ENCODE data around the gene ADK. TPM values are rescaled to one million over a fixed set of nuclear protein-coding genes. Genes with fewer than 3 reads are reported as not detected.

The ADK gene
- total RNA-seq, 6 experiments from 2014 or later, result 54.2 to 92.5 (median 63.5) TPM

DNA sequence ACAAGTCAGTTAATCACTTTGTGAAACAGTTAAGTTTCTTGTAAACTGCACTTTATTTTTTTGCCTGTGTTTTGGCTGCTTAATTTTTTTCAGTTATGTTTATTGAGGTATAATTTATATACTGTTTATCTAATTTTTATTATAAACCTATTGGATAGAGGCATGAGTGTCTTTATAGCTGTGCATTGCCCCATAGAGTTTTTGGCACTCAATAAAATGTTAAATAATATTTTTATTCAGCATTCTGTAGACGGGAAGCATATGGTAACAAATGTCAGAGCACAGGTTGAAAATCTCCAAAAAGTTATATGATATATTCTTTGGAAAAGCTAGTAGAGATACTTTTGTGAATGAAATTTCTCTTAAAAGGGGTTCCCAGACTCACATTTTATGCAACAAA, 431.5 kb downstream of the ADK start:
- no peak for TF ChIP-seq CTCF (IDR thresholded peaks at IDR 0.05)
- TF ChIP-seq POLR2A (IDR thresholded peaks at IDR 0.05), result no peak
- no peak overlapping the region for H3K4me3 ChIP-seq
- no peaks in the 10 kb centered on the region for H3K9me3 ChIP-seq
- ATAC-seq (no peak), DNase-seq (no peak)
- no peaks in the 10 kb centered on the region for H3K27me3 ChIP-seq
- WGBS (ENCODE audit: insufficient coverage, low coverage, low lambda C conversion rate, missing lambda C conversion rate), result 91% methylated on average over 1 of the region's 1 CpG
- H3K36me3 ChIP-seq, result no peaks in the 10 kb centered on the region
- intact Hi-C loops (cut with DNase I), result no loop called here
- peaks cover 0 to 30% (median 9%) of the 10 kb centered on the region in 4 donors for H3K4me1 ChIP-seq
- no peak overlapping the region for H3K27ac ChIP-seq

- Histone ChIP-seq H3K4me1 (peaks cover 0 to 55% (median 16%) of the 10 kb centered on the region in 4 donors), H3K9me3 (no peaks in the 10 kb centered on the region), H3K27ac (peak overlapping the region; percentile 13 to 89 (median 86)), H3K27me3 (no peaks in the 10 kb centered on the region), H3K36me3 (no peaks in the 10 kb centered on the region), H3K4me3 (no peak overlapping the region)
- TF ChIP-seq POLR2A (IDR thresholded peaks at IDR 0.05) (peak; percentile 29), CTCF (IDR thresholded peaks at IDR 0.05) (no peak)
- WGBS (ENCODE audit: insufficient coverage, low coverage, low lambda C conversion rate, missing lambda C conversion rate), result 3% methylated on average over 8 of the region's 8 CpGs
- intact Hi-C loops (cut with DNase I), result no loop called here
- DNase-seq, result peak in 1 of 3 donors; percentile 55
- peak; percentile 39 to 65 (median 57) for ATAC-seq
Observed at GRCh38 chr10:74585231-74586087, 434.4 kb downstream of the ADK start.

DNA sequence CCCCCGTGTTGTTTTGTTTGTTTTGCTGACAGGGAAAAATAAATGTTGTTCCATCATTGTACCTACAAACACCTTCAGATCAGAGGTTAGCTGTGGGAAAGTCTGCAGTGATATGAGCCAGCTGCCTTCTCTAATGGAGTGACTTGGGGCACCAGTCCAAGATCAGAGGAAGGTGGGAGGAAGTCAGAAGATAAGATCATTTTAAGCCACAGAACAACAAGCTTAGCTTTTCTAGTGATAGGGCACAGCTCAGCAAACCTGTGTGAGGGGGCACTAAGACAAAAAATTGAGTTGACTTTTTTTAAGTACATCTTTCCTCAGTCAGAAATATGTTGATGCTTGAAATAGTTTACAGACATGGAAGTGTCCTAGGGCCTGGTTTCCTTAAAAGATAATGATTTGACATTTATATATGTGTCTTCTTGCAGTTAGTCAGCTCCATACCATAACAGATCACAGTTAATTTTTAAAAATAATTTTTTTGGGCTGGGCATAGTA, 435.1 kb downstream of the ADK start:
- intact Hi-C loops (cut with DNase I), result no loop called here
- no peaks in the 10 kb centered on the region for H3K9me3 ChIP-seq
- ATAC-seq (peak; percentile 28 to 53 (median 42)), DNase-seq (no peak)
- no peak overlapping the region for H3K4me3 ChIP-seq
- 0% methylated on average over 1 of the region's 1 CpG for WGBS (ENCODE audit: insufficient coverage, low coverage, low lambda C conversion rate, missing lambda C conversion rate)
- no peaks in the 10 kb centered on the region for H3K36me3 ChIP-seq
- H3K27me3 ChIP-seq, result no peaks in the 10 kb centered on the region
- TF ChIP-seq CTCF (IDR thresholded peaks at IDR 0.05) (no peak), POLR2A (IDR thresholded peaks at IDR 0.05) (no peak)
- peak overlapping the region; percentile 13 to 89 (median 86) for H3K27ac ChIP-seq
- H3K4me1 ChIP-seq, result peaks cover 0 to 55% (median 16%) of the 10 kb centered on the region in 4 donors

DNA sequence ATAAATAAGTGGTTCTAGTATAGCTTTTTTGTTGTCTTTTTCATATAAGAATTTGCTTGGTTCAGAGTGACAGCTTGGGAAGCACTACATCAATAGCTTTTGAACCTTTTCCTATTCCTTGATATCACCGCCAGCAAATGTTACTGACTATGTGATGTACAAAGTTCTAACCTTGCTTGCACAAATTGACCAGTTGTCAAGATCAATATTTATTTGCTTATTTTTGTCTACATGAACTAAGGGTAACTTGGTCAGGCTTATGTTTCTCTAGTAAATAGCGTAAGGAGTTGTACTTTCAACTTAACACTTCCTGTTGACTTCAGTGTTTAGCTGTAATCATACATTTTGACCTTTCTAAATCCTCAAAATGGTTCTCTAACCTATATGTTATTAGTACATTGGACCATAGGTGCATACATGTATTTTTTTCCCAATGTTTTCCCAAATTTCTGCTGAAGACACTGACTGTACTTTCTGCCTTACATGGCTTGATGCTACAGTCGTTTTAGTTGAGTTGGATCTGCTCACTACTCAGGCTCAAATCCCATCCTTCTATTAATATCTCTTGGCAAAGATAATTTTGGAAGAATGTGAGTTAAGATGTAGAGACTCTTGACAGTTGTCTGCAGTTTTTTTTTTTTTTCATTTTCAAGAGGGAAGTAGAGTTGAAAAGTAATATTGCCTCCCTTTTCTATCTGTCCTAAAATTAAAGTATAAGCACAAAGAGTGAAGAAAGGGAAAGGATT, 436.3 kb downstream of the ADK start:
- DNase-seq (no peak), ATAC-seq (peak; percentile 60 to 72 (median 64))
- Histone ChIP-seq H3K4me3 (no peak overlapping the region), H3K4me1 (peaks cover 0 to 59% (median 16%) of the 10 kb centered on the region in 4 donors), H3K9me3 (no peaks in the 10 kb centered on the region), H3K27me3 (no peaks in the 10 kb centered on the region), H3K27ac (peak overlapping the region; percentile 24 to 89 (median 86)), H3K36me3 (no peaks in the 10 kb centered on the region)
- intact Hi-C loops (cut with DNase I), result no loop called here
- TF ChIP-seq POLR2A (IDR thresholded peaks at IDR 0.05) (no peak), CTCF (IDR thresholded peaks at IDR 0.05) (no peak)
- WGBS (ENCODE audit: insufficient coverage, low coverage, low lambda C conversion rate, missing lambda C conversion rate), result 18% methylated on average over 3 of the region's 3 CpGs

Measured in right lobe of liver (tissue), 6 donors.